ENCODE results near the gene PRG2. TPM values are rescaled to one million over a fixed set of nuclear protein-coding genes. Genes with fewer than 3 reads are reported as not detected.

The PRG2 gene
- total and polyA plus RNA-seq, 2 of the 13 experiments (the other 11 are each of a cell fraction or from before 2014, with no cell fraction given) = not detected

DNA sequence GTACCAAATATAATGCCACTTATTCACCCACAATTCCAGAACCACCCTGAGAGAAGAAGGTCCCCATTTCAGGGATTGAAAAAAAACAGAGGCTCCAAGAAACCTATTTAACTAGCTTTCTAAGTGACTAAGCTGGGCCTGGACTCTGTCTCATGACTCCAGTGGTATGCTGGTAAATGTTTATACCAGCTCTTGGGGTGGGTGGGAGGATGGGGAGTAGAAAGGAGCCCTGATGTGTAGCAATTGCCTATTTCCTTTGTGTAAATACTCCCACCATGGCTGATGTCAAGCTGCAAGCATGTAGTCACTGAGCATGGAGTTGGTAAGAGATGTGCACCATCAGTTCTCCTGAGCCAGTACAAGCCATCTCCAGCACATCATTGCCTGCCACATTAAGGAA, 12.3 kb downstream of the PRG2 start (continued):
- TF ChIP-seq, protein P1, sequence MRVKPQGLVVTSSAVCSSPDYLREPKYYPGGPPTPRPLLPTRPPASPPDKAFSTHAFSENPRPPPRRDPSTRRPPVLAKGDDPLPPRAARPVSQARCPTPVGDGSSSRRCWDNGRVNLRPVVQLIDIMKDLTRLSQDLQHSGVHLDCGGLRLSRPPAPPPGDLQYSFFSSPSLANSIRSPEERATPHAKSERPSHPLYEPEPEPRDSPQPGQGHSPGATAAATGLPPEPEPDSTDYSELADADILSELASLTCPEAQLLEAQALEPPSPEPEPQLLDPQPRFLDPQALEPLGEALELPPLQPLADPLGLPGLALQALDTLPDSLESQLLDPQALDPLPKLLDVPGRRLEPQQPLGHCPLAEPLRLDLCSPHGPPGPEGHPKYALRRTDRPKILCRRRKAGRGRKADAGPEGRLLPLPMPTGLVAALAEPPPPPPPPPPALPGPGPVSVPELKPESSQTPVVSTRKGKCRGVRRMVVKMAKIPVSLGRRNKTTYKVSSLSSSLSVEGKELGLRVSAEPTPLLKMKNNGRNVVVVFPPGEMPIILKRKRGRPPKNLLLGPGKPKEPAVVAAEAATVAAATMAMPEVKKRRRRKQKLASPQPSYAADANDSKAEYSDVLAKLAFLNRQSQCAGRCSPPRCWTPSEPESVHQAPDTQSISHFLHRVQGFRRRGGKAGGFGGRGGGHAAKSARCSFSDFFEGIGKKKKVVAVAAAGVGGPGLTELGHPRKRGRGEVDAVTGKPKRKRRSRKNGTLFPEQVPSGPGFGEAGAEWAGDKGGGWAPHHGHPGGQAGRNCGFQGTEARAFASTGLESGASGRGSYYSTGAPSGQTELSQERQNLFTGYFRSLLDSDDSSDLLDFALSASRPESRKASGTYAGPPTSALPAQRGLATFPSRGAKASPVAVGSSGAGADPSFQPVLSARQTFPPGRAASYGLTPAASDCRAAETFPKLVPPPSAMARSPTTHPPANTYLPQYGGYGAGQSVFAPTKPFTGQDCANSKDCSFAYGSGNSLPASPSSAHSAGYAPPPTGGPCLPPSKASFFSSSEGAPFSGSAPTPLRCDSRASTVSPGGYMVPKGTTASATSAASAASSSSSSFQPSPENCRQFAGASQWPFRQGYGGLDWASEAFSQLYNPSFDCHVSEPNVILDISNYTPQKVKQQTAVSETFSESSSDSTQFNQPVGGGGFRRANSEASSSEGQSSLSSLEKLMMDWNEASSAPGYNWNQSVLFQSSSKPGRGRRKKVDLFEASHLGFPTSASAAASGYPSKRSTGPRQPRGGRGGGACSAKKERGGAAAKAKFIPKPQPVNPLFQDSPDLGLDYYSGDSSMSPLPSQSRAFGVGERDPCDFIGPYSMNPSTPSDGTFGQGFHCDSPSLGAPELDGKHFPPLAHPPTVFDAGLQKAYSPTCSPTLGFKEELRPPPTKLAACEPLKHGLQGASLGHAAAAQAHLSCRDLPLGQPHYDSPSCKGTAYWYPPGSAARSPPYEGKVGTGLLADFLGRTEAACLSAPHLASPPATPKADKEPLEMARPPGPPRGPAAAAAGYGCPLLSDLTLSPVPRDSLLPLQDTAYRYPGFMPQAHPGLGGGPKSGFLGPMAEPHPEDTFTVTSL (CRISPR knock-in tag; IDR thresholded peaks at IDR 0.05; ENCODE audit: borderline replicate concordance) = no peak
- TF ChIP-seq ZNF260 (CRISPR knock-in tag; IDR thresholded peaks at IDR 0.05; ENCODE audit: borderline replicate concordance, low read depth) = no peak
- no peak for TF ChIP-seq NFE2L1 (CRISPR knock-in tag; IDR thresholded peaks at IDR 0.05; ENCODE audit: borderline replicate concordance)
- TF ChIP-seq ASH2L (IDR thresholded peaks at IDR 0.05; ENCODE audit: insufficient read length, low read depth, low read length) = no peak
- no peak for TF ChIP-seq MBNL3 (CRISPR knock-in tag; conservative IDR thresholded peaks at IDR 0.05)
- TF ChIP-seq, protein P2, sequence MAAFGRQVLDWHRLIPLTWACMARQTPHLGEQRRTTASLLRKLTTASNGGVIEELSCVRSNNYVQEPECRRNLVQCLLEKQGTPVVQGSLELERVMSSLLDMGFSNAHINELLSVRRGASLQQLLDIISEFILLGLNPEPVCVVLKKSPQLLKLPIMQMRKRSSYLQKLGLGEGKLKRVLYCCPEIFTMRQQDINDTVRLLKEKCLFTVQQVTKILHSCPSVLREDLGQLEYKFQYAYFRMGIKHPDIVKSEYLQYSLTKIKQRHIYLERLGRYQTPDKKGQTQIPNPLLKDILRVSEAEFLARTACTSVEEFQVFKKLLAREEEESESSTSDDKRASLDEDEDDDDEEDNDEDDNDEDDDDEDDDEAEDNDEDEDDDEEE (CRISPR knock-in tag; IDR thresholded peaks at IDR 0.05) = no peak
- no peak for TF ChIP-seq IRF2 (CRISPR knock-in tag; IDR thresholded peaks at IDR 0.05)
- TF ChIP-seq TEAD3 (CRISPR knock-in tag; optimal IDR thresholded peaks at IDR 0.05; ENCODE audit: borderline replicate concordance) = no peak
- no peak for TF ChIP-seq TOPORS (CRISPR knock-in tag; IDR thresholded peaks at IDR 0.05)
- TF ChIP-seq ZFP36L1 (CRISPR knock-in tag; IDR thresholded peaks at IDR 0.05) = no peak
- no peak for TF ChIP-seq MAF1 (CRISPR knock-in tag; IDR thresholded peaks at IDR 0.05; ENCODE audit: borderline replicate concordance)
